GM08714 (cell line): ENCODE data around the gene CCDC74A.
"Not testable (repeated sequence)": the region's sequence is repeated elsewhere in the genome, so short reads cannot be mapped to it uniquely, and the experiment has no call there.

Experiments
- H3K4me3 ChIP-seq: fragments of 200-500 bp; sonication (Bioruptor generic); 2 replicates; pipeline ENCODE4 v1.5.1; 2014; ENCODE audit warnings: mild to moderate bottlenecking, low read length, inconsistent platforms
- ZNF274 ChIP-seq: IDR thresholded peaks from 2 replicates; pipeline ENCODE4 v1.6.1; 2012; ENCODE audit warnings: mild to moderate bottlenecking, low read depth, low read length

Gene CCDC74A

GRCh38 chr2:131535526-131535925, 7.8 kb downstream of the CCDC74A start:
- no peak overlapping the region for H3K4me3 ChIP-seq
- no peak for TF ChIP-seq ZNF274

DNA sequence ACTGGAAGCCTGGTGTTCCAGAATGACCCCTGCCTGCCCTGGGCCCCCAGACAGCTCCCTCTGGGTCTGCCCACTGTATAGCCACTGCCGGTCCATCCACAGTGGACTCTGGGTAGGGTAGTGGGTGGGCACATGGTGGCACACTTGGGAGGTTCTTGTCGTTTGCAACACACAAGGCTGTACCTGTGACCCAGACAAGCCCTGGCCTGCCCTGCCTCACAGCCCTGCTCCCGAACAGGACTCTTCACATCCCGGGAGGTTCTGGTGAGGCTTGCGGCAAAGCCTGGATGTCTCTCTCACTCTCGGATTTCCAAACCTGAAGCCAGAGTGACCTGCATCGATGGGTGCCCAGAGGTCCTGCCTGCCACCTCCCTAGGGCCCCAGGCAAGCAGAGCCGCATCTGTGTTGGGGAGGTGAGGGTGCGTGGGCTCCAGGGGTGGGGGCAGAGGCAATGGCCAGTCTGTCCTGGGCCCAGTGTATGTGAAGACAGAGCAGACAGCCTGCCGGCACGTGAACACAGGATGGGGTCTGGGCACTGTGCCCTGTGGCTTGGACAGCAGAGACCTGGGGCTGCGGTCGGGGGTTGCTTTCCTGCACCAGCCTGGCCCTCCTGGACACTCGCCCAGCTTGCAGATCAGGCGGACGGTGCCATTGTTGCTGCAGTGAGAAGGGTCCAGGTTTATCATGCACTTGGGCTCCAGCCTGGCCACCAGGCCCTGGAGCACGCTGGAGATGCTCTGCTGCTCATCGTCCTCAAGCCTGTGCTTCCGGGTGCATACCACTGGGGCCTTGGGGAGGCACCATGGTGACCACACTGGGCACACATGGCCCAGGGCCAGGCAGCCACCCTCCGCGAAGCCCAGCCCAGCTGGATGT, 8.5 kb downstream of the CCDC74A start:
- H3K4me3 ChIP-seq = not testable (repeated sequence)

DNA sequence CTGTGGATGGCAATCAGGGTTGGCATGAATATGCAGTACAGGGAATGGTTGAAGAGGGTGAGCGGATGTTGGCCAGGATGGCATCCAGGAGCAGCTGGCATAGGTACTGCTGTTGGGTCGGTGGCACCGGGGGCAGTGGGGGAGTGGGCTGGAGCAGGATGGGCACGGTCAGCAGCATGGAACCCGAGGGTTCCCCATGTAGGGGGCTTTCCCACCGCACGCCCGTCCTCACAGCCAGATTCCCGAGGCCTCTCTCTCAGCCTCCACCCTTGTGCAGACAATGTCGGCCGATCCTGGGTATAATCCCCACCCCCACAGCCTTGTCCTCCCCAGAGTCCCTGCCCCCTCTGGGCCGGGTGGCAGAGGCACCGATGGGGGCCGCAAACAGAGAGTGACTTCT, 9.2 kb downstream of the CCDC74A start:
- H3K4me3 ChIP-seq = not testable (repeated sequence)

DNA sequence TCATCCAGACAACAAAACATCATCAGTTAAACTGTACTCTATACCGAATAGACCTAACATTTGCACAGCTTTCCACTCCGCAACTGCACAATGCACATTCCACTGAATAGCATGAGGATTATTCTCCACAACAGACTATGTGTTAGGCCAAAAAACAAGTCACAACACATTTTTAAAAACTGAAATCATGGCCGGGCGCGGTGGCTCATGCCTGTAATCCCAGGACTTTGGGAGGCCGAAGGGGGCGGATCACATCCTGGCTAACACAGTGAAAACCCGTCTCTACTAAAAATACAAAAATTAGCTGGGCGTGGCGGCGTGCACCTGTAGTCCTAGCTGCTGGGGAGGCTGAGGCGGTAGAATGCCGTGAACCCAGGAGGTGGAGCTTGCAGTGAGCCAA, 11.2 kb downstream of the CCDC74A start:
- H3K4me3 ChIP-seq = not testable (repeated sequence)

DNA sequence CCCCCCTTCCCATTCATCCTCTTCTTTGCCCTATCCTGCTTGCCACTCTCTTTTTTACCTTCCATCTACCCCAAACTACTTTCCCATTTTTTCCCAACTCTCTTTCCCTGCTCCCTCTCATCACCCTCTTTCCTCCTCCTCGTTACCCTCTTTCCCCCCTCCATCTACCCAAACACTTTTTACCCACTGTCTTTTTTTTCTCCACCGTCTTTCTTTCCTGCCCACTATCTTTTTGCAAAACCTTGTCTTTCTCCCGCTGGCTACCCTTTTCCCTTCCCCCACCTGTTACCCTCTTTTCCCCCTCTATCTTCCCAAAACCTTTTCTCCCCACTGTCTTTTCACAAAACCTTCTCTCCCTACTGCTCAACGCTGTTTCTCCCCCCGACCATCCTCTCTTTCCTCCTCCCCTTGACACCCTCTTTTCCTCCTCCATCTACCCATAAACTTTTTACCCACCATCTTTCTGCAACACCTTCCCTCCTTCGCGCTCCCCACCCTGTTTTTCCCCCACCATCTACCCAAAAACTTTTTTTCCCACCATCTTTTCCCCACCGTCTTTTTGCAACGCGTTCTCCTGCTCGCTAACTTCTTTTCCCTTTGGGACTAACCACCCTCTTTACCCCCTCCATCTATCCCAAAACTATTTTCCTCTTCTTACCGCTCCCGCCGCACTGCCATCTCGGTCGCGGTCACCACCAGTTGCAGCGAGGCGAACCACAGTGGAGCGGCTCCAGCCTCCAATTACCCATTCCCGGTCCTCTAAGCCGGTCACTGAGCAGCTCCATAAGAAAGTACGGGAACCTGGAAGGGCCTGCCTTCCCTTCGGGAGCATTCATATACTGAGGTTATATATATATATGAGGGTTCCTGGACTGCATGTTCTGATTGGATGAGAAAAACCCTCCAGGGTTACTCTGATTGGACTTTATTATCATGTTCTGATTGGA, 15.0 kb downstream of the CCDC74A start:
- no peak for TF ChIP-seq ZNF274
- no peak overlapping the region for H3K4me3 ChIP-seq

GRCh38 chr2:131543385-131543891, 15.8 kb downstream of the CCDC74A start:
- TF ChIP-seq ZNF274 = no peak
- no peak overlapping the region for H3K4me3 ChIP-seq

DNA sequence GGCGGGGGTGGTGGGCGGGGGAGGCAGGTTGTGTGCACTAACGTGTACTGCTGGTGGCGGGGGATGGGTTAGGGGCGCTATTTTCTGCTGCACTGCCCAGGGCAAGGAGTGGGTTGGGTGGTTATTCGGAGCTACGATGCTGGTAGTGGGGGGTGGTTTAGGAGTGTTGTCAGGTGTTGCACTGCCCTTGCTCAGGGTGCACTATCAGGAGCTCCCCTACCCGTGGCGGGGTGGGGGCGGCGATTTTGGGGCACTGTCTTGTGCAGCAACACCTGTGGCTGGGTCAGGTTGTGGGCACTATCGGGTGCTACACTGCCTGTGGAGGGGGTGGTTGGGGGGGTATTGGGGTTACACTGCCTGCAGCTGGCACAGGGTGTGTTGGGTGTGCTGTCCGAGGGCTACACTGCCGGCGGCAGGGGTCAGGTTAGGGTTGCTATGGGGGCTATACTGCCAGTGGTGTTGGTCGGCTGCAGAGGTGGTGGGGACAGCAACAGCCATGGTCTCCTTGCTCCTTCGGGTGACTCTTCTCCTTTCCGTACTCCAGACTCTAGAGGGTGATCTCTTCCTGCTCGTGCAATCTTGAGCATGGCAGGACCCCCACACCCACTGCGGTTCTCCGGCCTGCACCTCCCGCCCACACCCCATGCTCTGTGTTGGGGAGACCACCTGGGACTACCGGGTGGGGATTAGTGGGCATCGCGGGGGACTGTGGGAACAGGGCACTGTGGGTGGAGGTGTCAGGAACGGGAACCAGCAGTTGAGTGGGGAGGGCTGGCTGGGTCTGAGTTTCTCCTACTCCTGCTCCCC, 16.5 kb downstream of the CCDC74A start:
- H3K4me3 ChIP-seq = not testable (repeated sequence)

DNA sequence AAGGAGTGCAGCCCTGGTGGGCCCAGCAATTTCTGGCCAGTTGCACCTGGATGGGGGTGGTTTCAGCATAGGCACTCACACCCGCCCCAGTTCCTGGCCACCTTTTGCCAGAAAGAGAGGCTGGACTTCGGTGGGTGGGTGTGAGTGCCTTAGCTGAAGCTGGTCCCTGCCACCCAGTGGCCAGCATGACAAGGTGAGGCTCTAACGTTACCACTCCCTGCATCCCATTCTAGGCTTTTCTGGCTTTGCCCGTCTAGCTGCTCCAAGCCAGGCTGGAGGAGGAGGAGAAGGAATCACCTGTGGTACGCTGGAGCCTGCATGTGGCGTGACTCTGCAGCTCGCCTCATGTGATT, 17.1 kb downstream of the CCDC74A start:
- not testable (repeated sequence) for H3K4me3 ChIP-seq

GRCh38 chr2:131552871-131553270, 25.2 kb downstream of the CCDC74A start:
- TF ChIP-seq ZNF274 = no peak

DNA sequence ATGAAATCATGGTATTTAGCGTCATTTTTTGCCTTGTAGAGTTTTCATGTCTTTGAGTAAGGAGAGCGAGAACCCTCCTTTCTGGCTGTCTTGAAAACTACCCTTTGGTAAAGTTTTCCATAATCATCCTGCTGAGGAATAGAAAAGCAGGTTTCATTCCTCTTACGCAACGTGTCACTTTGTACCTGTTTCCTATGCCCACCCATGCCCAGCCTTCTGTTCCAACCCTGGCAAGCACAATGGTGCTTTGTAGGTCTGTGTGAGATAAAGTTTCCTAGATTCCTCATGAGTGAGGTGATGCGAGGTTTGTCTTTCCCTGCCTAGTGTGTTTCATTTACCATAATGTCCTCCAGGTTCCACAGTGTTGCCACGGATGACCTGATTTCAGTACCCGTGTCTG, 29.3 kb downstream of the CCDC74A start:
- no peak for TF ChIP-seq ZNF274
- H3K4me3 ChIP-seq = no peak overlapping the region

More at GRCh38 chr2:131552871-131553270, 25.2 kb downstream of the CCDC74A start:
- no peak overlapping the region for H3K4me3 ChIP-seq

- TF ChIP-seq ZNF274 = no peak
- H3K4me3 ChIP-seq = no peak overlapping the region; the same call in 1 of the 2 replicates
Observed at GRCh38 chr2:131557558-131558321, 30.1 kb downstream of the CCDC74A start.

GRCh38 chr2:131566371-131566770, 38.7 kb downstream of the CCDC74A start:
- TF ChIP-seq ZNF274 = no peak
- H3K4me3 ChIP-seq = no peak overlapping the region

DNA sequence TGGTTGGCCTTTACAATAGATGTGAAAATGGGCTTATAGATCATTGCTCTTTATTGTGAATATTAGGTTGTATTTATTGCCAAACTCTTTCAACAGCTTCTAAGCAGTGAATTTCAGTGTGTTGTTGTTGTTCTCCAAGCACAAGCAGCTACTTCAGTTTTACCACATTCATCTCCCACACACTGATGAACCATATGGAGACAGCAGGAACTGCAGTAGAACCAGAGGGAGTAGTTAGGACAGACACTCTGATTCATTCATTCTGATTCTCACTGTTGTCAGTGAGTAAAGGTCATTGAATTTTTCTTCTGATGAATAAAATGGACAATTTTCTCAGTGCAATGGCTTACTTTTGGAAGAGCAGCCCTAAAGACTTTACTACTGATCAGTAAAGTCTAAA, 40.2 kb downstream of the CCDC74A start:
- H3K4me3 ChIP-seq = no peak overlapping the region
- TF ChIP-seq ZNF274 = no peak

GRCh38 chr2:131568401-131568800, 40.7 kb downstream of the CCDC74A start:
- not testable (repeated sequence) for H3K4me3 ChIP-seq
